H1 (cell line): Measurements from ENCODE around the gene ZNF189. TPM values are rescaled to one million over a fixed set of nuclear protein-coding genes. Genes with fewer than 3 reads are reported as not detected.

Experiments used
- CBX5 ChIP-seq: fragments of 300-800, 300-1000 bp; sonication (generic); IDR thresholded peaks from 2 replicates; pipeline ENCODE4 v1.7.1; 2016; ENCODE audit warnings: antibody characterized with exemption, low read length, low read depth
- CREB1 ChIP-seq: IDR thresholded peaks from 2 replicates; pipeline ENCODE4 v1.6.1; 2012; ENCODE audit warnings: inconsistent platforms
- GTF2F1 ChIP-seq: IDR thresholded peaks from 2 replicates; pipeline ENCODE4 v1.6.1; 2012; ENCODE audit warnings: low read depth, low read length, improper control_type of control experiment, borderline replicate concordance
- RAD21 ChIP-seq, 2 experiments: IDR thresholded peaks in 1 of 2; conservative IDR thresholded peaks in 1 of 2; 2 replicates each; pipeline ENCODE4 v1.6.1; 2011; ENCODE audit warnings: low read depth in 2 of 2, low read length in 2 of 2, improper control_type of control experiment in 1 of 2, inconsistent platforms in 1 of 2, mild to moderate bottlenecking in 1 of 2, moderate library complexity in 1 of 2
- SIRT6 ChIP-seq: IDR thresholded peaks from one replicate; pipeline ENCODE4 v1.7.1; 2012; ENCODE audit warnings: low read length, inconsistent platforms
- SP4 ChIP-seq: IDR thresholded peaks from 2 replicates; pipeline ENCODE4 v1.6.1; 2012; ENCODE audit warnings: low read length, inconsistent platforms
- YY1 ChIP-seq: IDR thresholded peaks from 2 replicates; pipeline ENCODE4 v1.6.1; 2011; ENCODE audit warnings: low read depth, mild to moderate bottlenecking, low read length
- polyA plus RNA-seq, 7 experiments: library from polyadenylated mRNA; depleted of rRNA in 3 of 7; stranded (reverse) in 5 of 7; unstranded in 2 of 7; fragments of >200 nt in 5 of 7; fragments of 200-250 nt in 2 of 7; gene quantifications; 1 replicate in 5 of 7; 2 replicates in 1 of 7; 4 replicates in 1 of 7; pipeline versions ENCODE4 v1.2.1 to v1.2.3, GENCODE V29; 2011 to 2013; ENCODE audit warnings: missing spikeins in 2 of 7, mixed read lengths in 2 of 7
- total RNA-seq: library from RNA; stranded (reverse); fragmentation: NEBNext Ultra II Directional; extraction: Animal tissue kit (Norgen Biotek cat#: 25700); gene quantifications from 2 replicates; pipeline ENCODE4 v1.2.1, GENCODE V29; 2021

The ZNF189 gene
- total and polyA plus RNA-seq, 2 of the 8 experiments (the other 6 are each of a cell fraction or from before 2014, with no cell fraction given), result 1.9 to 12.3 TPM

GRCh38 chr9:101414839-101415238, 16.2 kb downstream of the ZNF189 start (continued):
- TF ChIP-seq RAD21 (IDR thresholded peaks at IDR 0.05 in 1 of 2, conservative IDR thresholded peaks at IDR 0.05 in 1 of 2; ENCODE audit: low read depth in 2 of 2, low read length in 2 of 2), result no peak
- TF ChIP-seq CBX5, result no peak
- TF ChIP-seq YY1, result no peak
- TF ChIP-seq CREB1, result no peak
- TF ChIP-seq SIRT6, result no peak
- TF ChIP-seq GTF2F1, result no peak
- no peak for TF ChIP-seq SP4
